BE2C (cell line): ENCODE results near the gene STK32C.

Experiments
- DNase-seq: peaks from one replicate; pipeline ENCODE4 v3.0.0-alpha.2; 2020
- H3K27me3 ChIP-seq: fragments of 250-450 bp; sonication (Bioruptor Pico); 2 replicates; pipeline ENCODE4 v1.5.1; 2020; ENCODE audit warnings: mild to moderate bottlenecking
- H3K36me3 ChIP-seq: fragments of 250-450 bp; sonication (Bioruptor Pico); 2 replicates; pipeline ENCODE4 v1.5.1; 2020; ENCODE audit warnings: mild to moderate bottlenecking
- H3K4me1 ChIP-seq: fragments of 250-450 bp; sonication (Bioruptor Pico); 2 replicates; pipeline ENCODE4 v1.5.1; 2020
- H3K4me3 ChIP-seq: 2 replicates; pipeline ENCODE4 v1.5.1; 2011; ENCODE audit warnings: low read depth, low read length
- H3K9me3 ChIP-seq: fragments of 250-450 bp; sonication (Bioruptor Pico); 2 replicates; pipeline ENCODE4 v1.5.1; 2020
- TF ChIP-seq, protein P1 (sequence below): IDR thresholded peaks from 2 replicates; pipeline ENCODE4 v1.5.1; 2012; ENCODE audit warnings: mild to moderate bottlenecking, low read depth, low read length

The STK32C gene

DNA sequence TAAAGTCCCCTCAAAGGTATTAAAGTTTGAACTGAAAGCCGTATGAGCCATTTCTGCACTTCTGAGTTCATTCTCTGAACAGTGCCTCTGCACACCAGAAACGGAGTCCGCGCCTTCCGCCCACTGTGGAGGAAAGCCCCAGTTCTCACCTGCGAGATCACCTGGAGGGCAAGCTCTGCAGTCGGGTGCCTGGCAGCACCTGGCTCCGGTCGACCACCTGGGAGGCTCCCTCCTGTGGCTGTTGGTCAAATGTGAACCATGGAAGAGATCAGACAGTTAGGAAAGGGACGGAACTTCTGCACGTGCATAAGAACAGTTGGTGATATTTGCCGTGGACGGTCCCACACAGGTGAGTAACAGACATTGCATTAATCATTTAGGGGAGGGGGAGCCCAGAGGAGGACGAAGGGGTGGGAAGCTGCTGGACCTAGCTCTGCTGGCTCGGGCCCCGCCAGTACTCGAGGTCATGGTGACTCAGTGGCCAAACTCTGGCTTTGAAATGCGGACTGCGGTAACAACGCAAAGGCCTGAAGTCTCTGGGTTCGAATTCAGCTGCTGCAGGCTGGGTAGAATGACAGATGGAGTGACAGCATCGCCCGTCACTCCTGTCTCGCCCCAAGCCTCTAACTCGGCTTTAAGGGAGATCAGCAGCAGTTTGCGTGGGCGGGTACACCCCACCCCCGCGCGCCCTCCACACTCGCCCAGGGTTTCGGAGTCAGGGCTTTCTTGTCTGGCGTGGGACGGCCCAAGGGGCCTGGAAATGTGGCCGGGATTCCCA, 122.7 kb downstream of the STK32C start:
- no peak overlapping the region for H3K4me3 ChIP-seq
- no peaks in the 10 kb centered on the region for H3K36me3 ChIP-seq
- H3K9me3 ChIP-seq = no peaks in the 10 kb centered on the region
- no peaks in the 10 kb centered on the region for H3K4me1 ChIP-seq
- H3K27me3 ChIP-seq = peaks cover 36% of the 10 kb centered on the region
- no peak for DNase-seq
- TF ChIP-seq, protein P1, sequence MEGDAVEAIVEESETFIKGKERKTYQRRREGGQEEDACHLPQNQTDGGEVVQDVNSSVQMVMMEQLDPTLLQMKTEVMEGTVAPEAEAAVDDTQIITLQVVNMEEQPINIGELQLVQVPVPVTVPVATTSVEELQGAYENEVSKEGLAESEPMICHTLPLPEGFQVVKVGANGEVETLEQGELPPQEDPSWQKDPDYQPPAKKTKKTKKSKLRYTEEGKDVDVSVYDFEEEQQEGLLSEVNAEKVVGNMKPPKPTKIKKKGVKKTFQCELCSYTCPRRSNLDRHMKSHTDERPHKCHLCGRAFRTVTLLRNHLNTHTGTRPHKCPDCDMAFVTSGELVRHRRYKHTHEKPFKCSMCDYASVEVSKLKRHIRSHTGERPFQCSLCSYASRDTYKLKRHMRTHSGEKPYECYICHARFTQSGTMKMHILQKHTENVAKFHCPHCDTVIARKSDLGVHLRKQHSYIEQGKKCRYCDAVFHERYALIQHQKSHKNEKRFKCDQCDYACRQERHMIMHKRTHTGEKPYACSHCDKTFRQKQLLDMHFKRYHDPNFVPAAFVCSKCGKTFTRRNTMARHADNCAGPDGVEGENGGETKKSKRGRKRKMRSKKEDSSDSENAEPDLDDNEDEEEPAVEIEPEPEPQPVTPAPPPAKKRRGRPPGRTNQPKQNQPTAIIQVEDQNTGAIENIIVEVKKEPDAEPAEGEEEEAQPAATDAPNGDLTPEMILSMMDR = no peak

- no peaks in the 10 kb centered on the region for H3K36me3 ChIP-seq
- H3K9me3 ChIP-seq = no peaks in the 10 kb centered on the region
- peak; percentile 45 for DNase-seq
- H3K4me3 ChIP-seq = no peak overlapping the region
- H3K27me3 ChIP-seq = peaks cover 31% of the 10 kb centered on the region
- no peaks in the 10 kb centered on the region for H3K4me1 ChIP-seq
- TF ChIP-seq, protein P1 = no peak
Measured at GRCh38 chr10:132183046-132183445, 124.7 kb downstream of the STK32C start.

DNA sequence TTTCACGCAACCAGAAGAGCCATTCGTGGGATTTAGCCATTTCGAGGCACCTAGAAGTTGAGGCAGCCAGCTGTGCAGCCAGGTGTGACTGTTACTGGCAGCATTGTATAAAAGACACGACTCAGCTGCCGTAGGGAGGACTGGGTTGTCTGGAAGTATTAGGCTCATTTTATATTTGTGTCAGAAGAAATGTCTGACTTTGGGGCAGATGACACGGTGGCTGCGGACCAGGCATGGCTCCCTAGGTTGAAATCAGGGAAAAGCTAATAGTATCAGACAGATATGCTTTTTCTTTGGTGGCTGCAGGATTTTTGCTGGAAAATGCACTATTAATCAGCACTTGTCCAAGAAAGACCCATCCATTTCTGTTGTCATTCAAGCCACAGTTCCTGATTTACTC, 125.2 kb downstream of the STK32C start:
- Histone ChIP-seq H3K9me3 (no peaks in the 10 kb centered on the region), H3K36me3 (no peaks in the 10 kb centered on the region), H3K4me3 (no peak overlapping the region), H3K4me1 (no peaks in the 10 kb centered on the region), H3K27me3 (peaks cover 26% of the 10 kb centered on the region)
- TF ChIP-seq, protein P1 = no peak
- no peak for DNase-seq

DNA sequence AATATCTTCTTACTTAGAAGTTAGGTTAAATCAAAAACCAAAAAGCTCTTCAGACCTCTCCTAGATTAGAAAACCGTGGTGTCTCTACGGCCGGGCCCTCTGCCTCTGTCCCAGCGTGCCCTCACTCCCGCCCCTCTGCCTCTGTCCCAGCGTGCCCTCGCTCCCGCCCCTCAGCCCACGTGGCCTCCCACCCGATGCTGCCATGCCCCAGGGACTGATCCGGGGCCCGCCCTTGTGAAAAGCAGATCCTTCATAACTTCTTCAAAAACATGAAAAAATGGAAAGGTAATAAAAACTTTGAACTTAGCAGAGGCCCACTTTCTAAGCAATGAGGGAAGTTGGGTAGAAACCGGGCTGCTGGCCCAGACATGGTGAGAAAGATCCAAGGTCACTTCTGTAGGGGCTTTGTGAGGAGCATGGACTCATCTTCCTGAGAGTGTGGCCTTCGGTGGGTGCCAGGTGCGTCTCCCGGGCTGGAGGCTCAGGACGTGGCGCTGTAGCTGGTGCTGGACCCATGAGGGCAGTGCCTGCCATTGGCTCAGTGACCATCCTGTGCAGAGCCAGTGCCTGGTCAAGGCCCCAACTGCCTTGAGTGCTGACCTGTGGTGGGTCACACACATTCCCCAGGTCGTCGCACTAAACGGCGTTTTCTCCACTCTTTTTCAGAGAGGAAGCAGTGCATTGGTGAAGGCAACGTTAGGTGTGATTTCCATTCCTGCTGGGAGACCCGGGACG, 125.9 kb downstream of the STK32C start:
- peaks cover 19% of the 10 kb centered on the region for H3K27me3 ChIP-seq
- H3K4me1 ChIP-seq = no peaks in the 10 kb centered on the region
- H3K36me3 ChIP-seq = no peaks in the 10 kb centered on the region
- no peak for DNase-seq
- TF ChIP-seq, protein P1 = no peak
- no peak overlapping the region for H3K4me3 ChIP-seq
- no peaks in the 10 kb centered on the region for H3K9me3 ChIP-seq

GRCh38 chr10:132180736-132181135, 127.0 kb downstream of the STK32C start:
- H3K4me1 ChIP-seq = no peaks in the 10 kb centered on the region
- TF ChIP-seq, protein P1 = no peak
- peaks cover 11% of the 10 kb centered on the region for H3K27me3 ChIP-seq
- no peaks in the 10 kb centered on the region for H3K36me3 ChIP-seq
- no peak for DNase-seq
- H3K4me3 ChIP-seq = no peak overlapping the region
- H3K9me3 ChIP-seq = no peaks in the 10 kb centered on the region
